Measurements from ENCODE around the gene CTNNA3. TPM values are rescaled to one million over a fixed set of nuclear protein-coding genes. Genes with fewer than 3 reads are reported as not detected.

The CTNNA3 gene
- total and polyA plus RNA-seq, 3 donors from 2014 or later: 17.8 to 19.4 (median 18.3) TPM

DNA sequence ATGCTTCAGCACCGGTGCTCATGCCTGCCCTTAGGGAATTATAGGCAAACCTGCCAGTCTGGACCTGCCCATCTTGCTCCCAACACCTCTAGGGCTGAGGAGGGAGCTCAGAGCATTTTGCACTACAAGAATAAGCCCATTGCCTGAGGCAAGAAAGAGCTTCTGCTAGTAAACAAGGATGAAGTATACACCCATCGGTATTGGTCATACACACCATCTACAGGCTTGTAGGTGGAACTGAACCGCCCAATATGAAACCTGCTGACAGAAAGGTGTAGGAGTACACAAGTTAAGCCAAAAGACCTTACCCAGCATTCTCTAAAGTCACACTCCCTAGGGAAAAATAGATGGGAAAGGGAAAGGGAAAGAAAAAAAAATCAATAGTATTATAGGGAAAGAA, 1727.1 kb downstream of the CTNNA3 start:
- Histone ChIP-seq H3K27ac (no peak overlapping the region), H3K27me3 (no peaks in the 10 kb centered on the region), H3K4me1 (no peaks in the 10 kb centered on the region), H3K9me3 (no peaks in the 10 kb centered on the region), H3K4me3 (no peak overlapping the region), H3K36me3 (ENCODE audit: low read depth, missing control alignments) (no peaks in the 10 kb centered on the region)
- intact Hi-C loops (cut with DNase I; ENCODE audit: low total_unique reads): no loop called here
- DNase-seq: no peak
- TF ChIP-seq POLR2A (IDR thresholded peaks at IDR 0.05): no peak
- TF ChIP-seq, protein P1, sequence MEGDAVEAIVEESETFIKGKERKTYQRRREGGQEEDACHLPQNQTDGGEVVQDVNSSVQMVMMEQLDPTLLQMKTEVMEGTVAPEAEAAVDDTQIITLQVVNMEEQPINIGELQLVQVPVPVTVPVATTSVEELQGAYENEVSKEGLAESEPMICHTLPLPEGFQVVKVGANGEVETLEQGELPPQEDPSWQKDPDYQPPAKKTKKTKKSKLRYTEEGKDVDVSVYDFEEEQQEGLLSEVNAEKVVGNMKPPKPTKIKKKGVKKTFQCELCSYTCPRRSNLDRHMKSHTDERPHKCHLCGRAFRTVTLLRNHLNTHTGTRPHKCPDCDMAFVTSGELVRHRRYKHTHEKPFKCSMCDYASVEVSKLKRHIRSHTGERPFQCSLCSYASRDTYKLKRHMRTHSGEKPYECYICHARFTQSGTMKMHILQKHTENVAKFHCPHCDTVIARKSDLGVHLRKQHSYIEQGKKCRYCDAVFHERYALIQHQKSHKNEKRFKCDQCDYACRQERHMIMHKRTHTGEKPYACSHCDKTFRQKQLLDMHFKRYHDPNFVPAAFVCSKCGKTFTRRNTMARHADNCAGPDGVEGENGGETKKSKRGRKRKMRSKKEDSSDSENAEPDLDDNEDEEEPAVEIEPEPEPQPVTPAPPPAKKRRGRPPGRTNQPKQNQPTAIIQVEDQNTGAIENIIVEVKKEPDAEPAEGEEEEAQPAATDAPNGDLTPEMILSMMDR (IDR thresholded peaks at IDR 0.05): no peak
- 93 to 98% methylated on average over 3 of the region's 3 CpGs for WGBS, 2 donors

GRCh38 chr10:65968437-65968836, 1727.6 kb downstream of the CTNNA3 start:
- TF ChIP-seq POLR2A (IDR thresholded peaks at IDR 0.05): no peak
- TF ChIP-seq, protein P1 (IDR thresholded peaks at IDR 0.05): no peak
- Histone ChIP-seq H3K36me3 (ENCODE audit: low read depth, missing control alignments) (no peaks in the 10 kb centered on the region), H3K4me1 (no peaks in the 10 kb centered on the region), H3K27me3 (no peaks in the 10 kb centered on the region), H3K4me3 (no peak overlapping the region), H3K27ac (no peak overlapping the region), H3K9me3 (no peaks in the 10 kb centered on the region)
- no peak for DNase-seq
- 90 to 100% methylated on average over 1 of the region's 1 CpG for WGBS, 2 donors
- intact Hi-C loops (cut with DNase I; ENCODE audit: low total_unique reads): no loop called here

DNA sequence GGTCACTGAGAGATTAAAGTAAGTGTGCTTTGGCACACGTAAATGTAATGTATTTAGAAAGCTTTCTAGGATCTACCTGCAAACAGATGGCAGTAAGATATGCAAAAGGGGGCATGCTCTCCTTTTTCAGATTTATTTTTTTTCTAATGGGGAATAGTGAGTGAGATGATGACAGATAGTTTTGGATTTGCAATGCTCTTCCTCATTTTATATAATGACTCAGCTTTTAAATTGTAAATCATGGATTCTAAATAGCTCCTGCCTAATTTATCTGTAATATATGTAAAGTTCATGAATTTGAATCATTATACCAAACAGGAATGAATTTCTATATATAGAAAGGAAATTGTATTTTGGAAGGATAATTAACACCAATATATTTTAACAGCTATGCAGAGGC, 1731.8 kb downstream of the CTNNA3 start:
- H3K9me3 ChIP-seq: no peaks in the 10 kb centered on the region
- H3K4me3 ChIP-seq: no peak overlapping the region
- H3K27ac ChIP-seq: no peak overlapping the region
- no peak for DNase-seq
- no peak for TF ChIP-seq POLR2A (IDR thresholded peaks at IDR 0.05)
- TF ChIP-seq, protein P1 (IDR thresholded peaks at IDR 0.05): no peak
- 72 to 78% methylated on average over 1 of the region's 1 CpG for WGBS, 2 donors
- intact Hi-C loops (cut with DNase I; ENCODE audit: low total_unique reads): no loop called here
- H3K27me3 ChIP-seq: no peaks in the 10 kb centered on the region
- no peaks in the 10 kb centered on the region for H3K36me3 ChIP-seq (ENCODE audit: low read depth, missing control alignments)
- no peaks in the 10 kb centered on the region for H3K4me1 ChIP-seq

DNA sequence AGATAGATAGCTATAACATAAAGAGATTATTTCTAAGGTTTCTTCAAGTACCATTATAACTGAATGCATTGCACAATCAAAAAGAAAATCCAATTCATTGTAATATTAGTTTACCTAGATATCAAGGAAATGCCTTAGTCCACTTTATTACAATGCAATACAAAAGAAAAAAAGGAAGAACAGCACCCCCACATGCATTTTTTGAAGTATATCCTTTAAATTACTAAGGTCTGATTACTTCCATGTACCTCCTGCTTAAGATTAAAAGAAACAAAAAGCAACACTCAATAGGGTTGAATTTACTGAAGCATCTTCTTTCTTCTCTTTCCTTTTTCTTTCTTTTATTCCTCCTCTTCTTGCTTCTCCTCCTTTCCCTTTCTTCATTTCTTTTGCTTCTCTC, 1743.9 kb downstream of the CTNNA3 start:
- Histone ChIP-seq H3K36me3 (ENCODE audit: low read depth, missing control alignments) (no peaks in the 10 kb centered on the region), H3K4me3 (no peak overlapping the region), H3K27ac (no peak overlapping the region), H3K9me3 (no peaks in the 10 kb centered on the region), H3K4me1 (no peaks in the 10 kb centered on the region), H3K27me3 (no peaks in the 10 kb centered on the region)
- intact Hi-C loops (cut with DNase I; ENCODE audit: low total_unique reads): no loop called here
- no peak for DNase-seq
- TF ChIP-seq, protein P1 (IDR thresholded peaks at IDR 0.05): no peak

- H3K4me3 ChIP-seq: no peak overlapping the region
- no peak for DNase-seq
- WGBS, 2 donors: 50 to 59% methylated on average over 2 of the region's 2 CpGs
- no peak for TF ChIP-seq POLR2A (IDR thresholded peaks at IDR 0.05)
- intact Hi-C loops (cut with DNase I; ENCODE audit: low total_unique reads): no loop called here
- no peaks in the 10 kb centered on the region for H3K9me3 ChIP-seq
- no peaks in the 10 kb centered on the region for H3K4me1 ChIP-seq
- no peak overlapping the region for H3K27ac ChIP-seq
- no peaks in the 10 kb centered on the region for H3K36me3 ChIP-seq (ENCODE audit: low read depth, missing control alignments)
- H3K27me3 ChIP-seq: no peaks in the 10 kb centered on the region
Measured at GRCh38 chr10:65950075-65950474, 1745.9 kb downstream of the CTNNA3 start.

All from testis (tissue), 3 donors.